ENCODE results near the gene ZNF467. TPM values are rescaled to one million over a fixed set of nuclear protein-coding genes. Genes with fewer than 3 reads are reported as not detected.

The ZNF467 gene
- total and polyA plus RNA-seq, 2 donors (not counting 3 experiments of a cell fraction or from before 2014, with no cell fraction given): 4.2 to 8.9 TPM

GRCh38 chr7:149799397-149800168 is 26.2 kb upstream of the ZNF467 start:
- H3K4me1 ChIP-seq (ENCODE audit: control insufficient read depth, extremely low read depth, insufficient read depth, low read length): no peaks in the 10 kb centered on the region
- FAIRE-seq: no peak
- no peaks in the 10 kb centered on the region for H3K27me3 ChIP-seq (ENCODE audit: control insufficient read depth in 2 of 2, insufficient read depth in 2 of 2, low read length in 2 of 2)
- no peak overlapping the region for H3K4me2 ChIP-seq (ENCODE audit: insufficient read depth, low read length)
- no peak overlapping the region for H3K9ac ChIP-seq (replicated peaks; ENCODE audit: extremely low read depth, insufficient read depth, low read length)
- no peak overlapping the region for H3K27ac ChIP-seq (ENCODE audit: insufficient read depth, low read depth, low read length)
- H3K79me2 ChIP-seq (ENCODE audit: control insufficient read depth, insufficient read depth, low read length): no peaks in the 10 kb centered on the region
- no peaks in the 10 kb centered on the region for H4K20me1 ChIP-seq (replicated peaks; ENCODE audit: control insufficient read depth, extremely low read depth, insufficient read depth, low read length)
- CTCF ChIA-PET: interaction anchor here (0.6 to 4.6 kb wide), 10 partner anchors 22 to 490 kb away, joined by 3 to 47 read pairs (median 4); no protein-coding TSS in a partner anchor
- intact Hi-C loops (cut with micrococcal nuclease) (loop anchor here (1.0 kb wide), 1 partner anchor 137 kb away; no protein-coding TSS in a partner anchor), dilution Hi-C loops (cut with MboI; ENCODE audit: extremely low pct_ligation_motif_present, low sequenced_read_pairs) (no loop called here)
- no peak overlapping the region for H3K4me3 ChIP-seq (replicated peaks in 1 of 3; ENCODE audit: insufficient read depth in 1 of 3, low read depth in 1 of 3, low read length in 3 of 3)
- H2AFZ ChIP-seq (ENCODE audit: low read depth, low read length): no peak overlapping the region
- no peaks in the 10 kb centered on the region for H3K9me3 ChIP-seq (replicated peaks; ENCODE audit: control insufficient read depth, insufficient read depth, low read length)
- no TSS peak for BruUV-seq (replicated peaks)
- no peaks in the 10 kb centered on the region for H3K36me3 ChIP-seq (ENCODE audit: control insufficient read depth in 2 of 2, extremely low read depth in 1 of 2, insufficient read depth in 2 of 2, low read length in 2 of 2)
- no peak for DNase-seq (ENCODE audit: low read depth, low spot score)
- no peak for TF ChIP-seq FOS (IDR thresholded peaks at IDR 0.05; ENCODE audit: borderline replicate concordance, insufficient read depth, low read length)
- TF ChIP-seq, protein P1, sequence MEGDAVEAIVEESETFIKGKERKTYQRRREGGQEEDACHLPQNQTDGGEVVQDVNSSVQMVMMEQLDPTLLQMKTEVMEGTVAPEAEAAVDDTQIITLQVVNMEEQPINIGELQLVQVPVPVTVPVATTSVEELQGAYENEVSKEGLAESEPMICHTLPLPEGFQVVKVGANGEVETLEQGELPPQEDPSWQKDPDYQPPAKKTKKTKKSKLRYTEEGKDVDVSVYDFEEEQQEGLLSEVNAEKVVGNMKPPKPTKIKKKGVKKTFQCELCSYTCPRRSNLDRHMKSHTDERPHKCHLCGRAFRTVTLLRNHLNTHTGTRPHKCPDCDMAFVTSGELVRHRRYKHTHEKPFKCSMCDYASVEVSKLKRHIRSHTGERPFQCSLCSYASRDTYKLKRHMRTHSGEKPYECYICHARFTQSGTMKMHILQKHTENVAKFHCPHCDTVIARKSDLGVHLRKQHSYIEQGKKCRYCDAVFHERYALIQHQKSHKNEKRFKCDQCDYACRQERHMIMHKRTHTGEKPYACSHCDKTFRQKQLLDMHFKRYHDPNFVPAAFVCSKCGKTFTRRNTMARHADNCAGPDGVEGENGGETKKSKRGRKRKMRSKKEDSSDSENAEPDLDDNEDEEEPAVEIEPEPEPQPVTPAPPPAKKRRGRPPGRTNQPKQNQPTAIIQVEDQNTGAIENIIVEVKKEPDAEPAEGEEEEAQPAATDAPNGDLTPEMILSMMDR (IDR thresholded peaks at IDR 0.05; ENCODE audit: extremely low read depth in 1 of 2, insufficient read depth in 1 of 2, low read depth in 1 of 2, low read length in 2 of 2): peak; percentile 29 to 36
- POLR2A ChIA-PET: no interaction called here
- no peaks in the 10 kb centered on the region for H3K9me1 ChIP-seq (replicated peaks; ENCODE audit: control insufficient read depth, extremely low read depth, insufficient read depth, low read length)

- Histone ChIP-seq H3K79me2 (ENCODE audit: control insufficient read depth, insufficient read depth, low read length) (no peaks in the 10 kb centered on the region), H3K9ac (replicated peaks; ENCODE audit: extremely low read depth, insufficient read depth, low read length) (no peak overlapping the region), H3K27me3 (ENCODE audit: control insufficient read depth in 2 of 2, insufficient read depth in 2 of 2, low read length in 2 of 2) (no peaks in the 10 kb centered on the region), H3K27ac (ENCODE audit: insufficient read depth, low read depth, low read length) (no peak overlapping the region), H3K36me3 (ENCODE audit: control insufficient read depth in 2 of 2, extremely low read depth in 1 of 2, insufficient read depth in 2 of 2, low read length in 2 of 2) (no peaks in the 10 kb centered on the region), H3K9me1 (replicated peaks; ENCODE audit: control insufficient read depth, extremely low read depth, insufficient read depth, low read length) (no peaks in the 10 kb centered on the region), H3K4me1 (ENCODE audit: control insufficient read depth, extremely low read depth, insufficient read depth, low read length) (no peaks in the 10 kb centered on the region), H3K9me3 (replicated peaks; ENCODE audit: control insufficient read depth, insufficient read depth, low read length) (no peaks in the 10 kb centered on the region), H3K4me2 (ENCODE audit: insufficient read depth, low read length) (no peak overlapping the region), H2AFZ (ENCODE audit: low read depth, low read length) (no peak overlapping the region), H3K4me3 (replicated peaks in 1 of 3; ENCODE audit: insufficient read depth in 1 of 3, low read depth in 1 of 3, low read length in 3 of 3) (no peak overlapping the region), H4K20me1 (replicated peaks; ENCODE audit: control insufficient read depth, extremely low read depth, insufficient read depth, low read length) (no peaks in the 10 kb centered on the region)
- TF ChIP-seq FOS (IDR thresholded peaks at IDR 0.05; ENCODE audit: borderline replicate concordance, insufficient read depth, low read length) (no peak), MAX (IDR thresholded peaks at IDR 0.05; ENCODE audit: insufficient read depth, insufficient read length) (no peak), MYC (IDR thresholded peaks at IDR 0.05; ENCODE audit: low read depth, low read length) (no peak), JUN (IDR thresholded peaks at IDR 0.05; ENCODE audit: borderline replicate concordance, insufficient read depth, insufficient read length, low read depth) (no peak), EZH2 (IDR thresholded peaks at IDR 0.05; ENCODE audit: borderline replicate concordance, low read depth, low read length, severe bottlenecking) (no peak), GATA2 (IDR thresholded peaks at IDR 0.05; ENCODE audit: insufficient read depth, insufficient read length, low read depth, low read length) (no peak), POLR2A (IDR thresholded peaks at IDR 0.05; ENCODE audit: low read depth, low read length) (no peak), POLR2AphosphoS5 (IDR thresholded peaks at IDR 0.05; ENCODE audit: insufficient read depth, low read depth, low read length) (no peak)
- TF ChIP-seq, protein P1 (IDR thresholded peaks at IDR 0.05; ENCODE audit: extremely low read depth in 1 of 2, insufficient read depth in 1 of 2, low read depth in 1 of 2, low read length in 2 of 2): no peak
- BruUV-seq (replicated peaks): no TSS peak
- intact Hi-C loops (cut with micrococcal nuclease): no loop called here
- FAIRE-seq: no peak
- ChIA-PET CTCF (interaction anchor here (1.0 to 4.6 kb wide), 4 partner anchors 8 to 135 kb away, joined by 3 to 47 read pairs (median 4); no protein-coding TSS in a partner anchor), POLR2A (no interaction called here)
- dilution Hi-C loops (cut with MboI; ENCODE audit: extremely low pct_ligation_motif_present, low sequenced_read_pairs): no loop called here
- DNase-seq (ENCODE audit: low read depth, low spot score): no peak
These were observed 24.4 kb upstream of the ZNF467 start for GRCh38 chr7:149797771-149798170.

Measured in endothelial cell of umbilical vein (primary cell).